CD14-positive monocyte (primary cell): ENCODE measurements around the gene C1QC. TPM values are rescaled to one million over a fixed set of nuclear protein-coding genes. Genes with fewer than 3 reads are reported as not detected.

Experiments
- DNase-seq, 3 donors: peaks; one replicate each; pipeline ENCODE4 v3.0.0-alpha.2; 2011 to 2022
- H2AFZ ChIP-seq: 2 replicates; pipeline ENCODE4 v1.6.0; 2012; ENCODE audit warnings: mild to moderate bottlenecking, low read depth, low read length, inconsistent platforms; ENCODE audit not compliant: insufficient read depth, poor library complexity, severe bottlenecking
- H3K27ac ChIP-seq, 2 donors: 1 replicate in 1 of 2; 2 replicates in 1 of 2; pipeline ENCODE4 v1.5.1; 2012 to 2013; ENCODE audit warnings: low read length in 2 of 2, control low read depth in 1 of 2, inconsistent platforms in 1 of 2, low read depth in 1 of 2, mild to moderate bottlenecking in 1 of 2
- H3K27me3 ChIP-seq, 2 donors: one replicate each; pipeline versions ENCODE4 v1.6.0 to v1.6.1; 2011 to 2013; ENCODE audit warnings: low read length in 2 of 2; ENCODE audit not compliant: control insufficient read depth in 2 of 2, insufficient read depth in 2 of 2
- H3K36me3 ChIP-seq, 2 donors: replicated peaks in 1 of 2; 1 replicate in 1 of 2; 2 replicates in 1 of 2; pipeline versions ENCODE4 v1.5.1 to v1.6.1; 2012 to 2013; ENCODE audit warnings: low read length in 2 of 2, control low read depth in 1 of 2, inconsistent platforms in 1 of 2, mild to moderate bottlenecking in 1 of 2; ENCODE audit not compliant: insufficient read depth in 2 of 2, control insufficient read depth in 1 of 2
- H3K4me1 ChIP-seq, 2 donors: 1 replicate in 1 of 2; 2 replicates in 1 of 2; pipeline versions ENCODE4 v1.5.1 to v1.6.1; 2012 to 2013; ENCODE audit warnings: low read length in 2 of 2, control low read depth in 1 of 2, inconsistent platforms in 1 of 2, mild to moderate bottlenecking in 1 of 2, moderate library complexity in 1 of 2; ENCODE audit not compliant: insufficient read depth in 2 of 2, control insufficient read depth in 1 of 2
- H3K4me2 ChIP-seq: replicated peaks from 2 replicates; pipeline ENCODE3; 2012; ENCODE audit warnings: low read length, moderate library complexity, mild to moderate bottlenecking; ENCODE audit not compliant: poor library complexity, severe bottlenecking; ENCODE audit errors: extremely low read depth
- H3K4me3 ChIP-seq, 3 experiments: fragments of 200-600 bp in 1 of 3; sonication (generic) in 1 of 3; replicated peaks in 1 of 3; 1 replicate in 2 of 3; 2 replicates in 1 of 3; pipeline ENCODE4 v1.5.1; 2011 to 2013; ENCODE audit warnings: low read length in 3 of 3, mild to moderate bottlenecking in 3 of 3, control low read depth in 2 of 3, low read depth in 2 of 3, inconsistent platforms in 1 of 3, moderate library complexity in 1 of 3
- H3K79me2 ChIP-seq: 2 replicates; pipeline ENCODE4 v1.6.0; 2012; ENCODE audit warnings: mild to moderate bottlenecking, control low read depth, inconsistent platforms, low read length, moderate library complexity; ENCODE audit not compliant: insufficient read depth
- H3K9ac ChIP-seq: 2 replicates; pipeline ENCODE4 v1.6.0; 2017; ENCODE audit warnings: low read length, mild to moderate bottlenecking; ENCODE audit not compliant: insufficient read depth, poor library complexity, severe bottlenecking
- H3K9me3 ChIP-seq, 2 donors: replicated peaks in 1 of 2; 1 replicate in 1 of 2; 2 replicates in 1 of 2; pipeline versions ENCODE4 v1.5.1 to v1.6.1; 2012 to 2013; ENCODE audit warnings: low read length in 2 of 2, control low read depth in 1 of 2; ENCODE audit not compliant: control insufficient read depth in 1 of 2, insufficient read depth in 1 of 2
- H4K20me1 ChIP-seq: 2 replicates; pipeline ENCODE4 v1.6.0; 2012; ENCODE audit warnings: mild to moderate bottlenecking, low read length, control low read depth, moderate library complexity; ENCODE audit not compliant: insufficient read depth
- H3K27ac Mint-ChIP-seq, 7 donors: one replicate each; pipeline ENCODE4 v1.8.0; 2020; ENCODE audit warnings: mild to moderate bottlenecking in 7 of 7, mixed read lengths in 7 of 7, moderate library complexity in 6 of 7, inconsistent platforms in 2 of 7
- H3K27me3 Mint-ChIP-seq, 3 donors: one replicate each; pipeline ENCODE4 v1.8.0; 2021 to 2022; ENCODE audit warnings: low read depth in 3 of 3, mild to moderate bottlenecking in 3 of 3, mixed read lengths in 3 of 3, moderate library complexity in 3 of 3, inconsistent platforms in 1 of 3
- H3K36me3 Mint-ChIP-seq, 2 donors: one replicate each; pipeline ENCODE4 v1.8.0; 2020; ENCODE audit warnings: mixed read lengths in 2 of 2, inconsistent platforms in 1 of 2, mild to moderate bottlenecking in 1 of 2
- H3K4me1 Mint-ChIP-seq: one replicate; pipeline ENCODE4 v1.8.0; 2020; ENCODE audit warnings: mild to moderate bottlenecking, mixed read lengths
- H3K4me3 Mint-ChIP-seq, 2 donors: one replicate each; pipeline ENCODE4 v1.8.0; 2020; ENCODE audit warnings: mild to moderate bottlenecking in 2 of 2, mixed read lengths in 2 of 2, moderate library complexity in 1 of 2
- H3K9me3 Mint-ChIP-seq, 7 donors: one replicate each; pipeline ENCODE4 v1.8.0; 2020 to 2022; ENCODE audit warnings: mixed read lengths in 7 of 7, mild to moderate bottlenecking in 6 of 7, moderate library complexity in 6 of 7, inconsistent platforms in 2 of 7
- WGBS: methylation state at CpG from one replicate; pipeline ENCODE4 v1.1.5; 2013; ENCODE audit warnings: missing lambda C conversion rate; ENCODE audit not compliant: insufficient coverage; 5-methylcytosine and 5-hydroxymethylcytosine counted together
- intact Hi-C, 2 donors: fragments of 100-400 bp; cut with micrococcal nuclease; formaldehyde crosslinking; loops; one replicate each; pipeline versions ENCODE4 v1.15.0 to v1.15.1; 2023
- polyA plus RNA-seq, 3 donors: library from polyadenylated mRNA; depleted of rRNA in 1 of 3; unstranded in 2 of 3; stranded (reverse) in 1 of 3; fragments of 300-500 nt in 2 of 3; fragments of >200 nt in 1 of 3; fragmentation: Illumina TruSeq in 2 of 3; gene quantifications; 1 replicate in 2 of 3; 2 replicates in 1 of 3; pipeline ENCODE4 v1.2.3, GENCODE V29; 2012 to 2021
- TF ChIP-seq, protein P1 (sequence below): fragments of 200-600 bp; IDR thresholded peaks from one replicate; pipeline ENCODE4 v1.8.0; 2022; ENCODE audit warnings: antibody characterized with exemption, mild to moderate bottlenecking

The C1QC gene
- polyA plus RNA-seq, 3 donors: 0.74 to 3.6 (median 0.85) TPM

DNA sequence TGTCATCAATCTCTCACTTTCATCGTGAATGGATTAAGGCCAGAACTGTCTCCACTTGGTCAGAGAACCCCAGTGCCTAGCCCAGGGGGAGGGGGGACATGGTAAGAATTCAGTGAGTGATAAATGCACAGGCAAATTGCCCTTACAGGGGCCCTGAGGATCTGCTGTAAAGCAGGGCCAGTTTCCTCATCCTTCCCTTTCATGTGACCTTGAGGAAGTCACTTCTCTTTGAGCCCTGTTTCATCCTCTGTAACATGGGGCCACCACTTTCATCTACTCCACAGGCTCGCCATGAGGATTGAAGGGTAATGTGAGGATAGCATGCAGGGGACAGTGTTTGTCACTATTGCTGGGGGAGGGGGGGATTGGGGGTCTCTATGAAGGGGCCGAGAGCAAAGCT is 35.1 kb upstream of the C1QC start:
- Histone ChIP-seq H3K9me3 (no peaks in the 10 kb centered on the region), H3K27me3 (peaks cover 0 to 3% of the 10 kb centered on the region in 2 donors), H3K4me3 (no peak overlapping the region), H4K20me1 (no peaks in the 10 kb centered on the region), H3K9ac (no peak overlapping the region), H3K27ac (no peak overlapping the region), H3K36me3 (no peaks in the 10 kb centered on the region), H2AFZ (no peak overlapping the region), H3K4me2 (no peak overlapping the region), H3K4me1 (no peaks in the 10 kb centered on the region), H3K79me2 (no peaks in the 10 kb centered on the region)
- Mint-ChIP-seq H3K9me3 (no peaks in the 10 kb centered on the region), H3K27me3 (peaks cover 13 to 28% (median 23%) of the 10 kb centered on the region in 3 donors), H3K4me1 (no peaks in the 10 kb centered on the region), H3K4me3 (no peak overlapping the region), H3K27ac (no peak overlapping the region), H3K36me3 (no peaks in the 10 kb centered on the region)
- TF ChIP-seq, protein P1, sequence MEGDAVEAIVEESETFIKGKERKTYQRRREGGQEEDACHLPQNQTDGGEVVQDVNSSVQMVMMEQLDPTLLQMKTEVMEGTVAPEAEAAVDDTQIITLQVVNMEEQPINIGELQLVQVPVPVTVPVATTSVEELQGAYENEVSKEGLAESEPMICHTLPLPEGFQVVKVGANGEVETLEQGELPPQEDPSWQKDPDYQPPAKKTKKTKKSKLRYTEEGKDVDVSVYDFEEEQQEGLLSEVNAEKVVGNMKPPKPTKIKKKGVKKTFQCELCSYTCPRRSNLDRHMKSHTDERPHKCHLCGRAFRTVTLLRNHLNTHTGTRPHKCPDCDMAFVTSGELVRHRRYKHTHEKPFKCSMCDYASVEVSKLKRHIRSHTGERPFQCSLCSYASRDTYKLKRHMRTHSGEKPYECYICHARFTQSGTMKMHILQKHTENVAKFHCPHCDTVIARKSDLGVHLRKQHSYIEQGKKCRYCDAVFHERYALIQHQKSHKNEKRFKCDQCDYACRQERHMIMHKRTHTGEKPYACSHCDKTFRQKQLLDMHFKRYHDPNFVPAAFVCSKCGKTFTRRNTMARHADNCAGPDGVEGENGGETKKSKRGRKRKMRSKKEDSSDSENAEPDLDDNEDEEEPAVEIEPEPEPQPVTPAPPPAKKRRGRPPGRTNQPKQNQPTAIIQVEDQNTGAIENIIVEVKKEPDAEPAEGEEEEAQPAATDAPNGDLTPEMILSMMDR: no peak
- intact Hi-C loops: no loop called here
- no peak for DNase-seq
- WGBS: no CpG with 5 or more reads among the region's 3 CpGs

GRCh38 chr1:22609291-22609690 is 34.1 kb upstream of the C1QC start:
- no peak for DNase-seq
- no peaks in the 10 kb centered on the region for H3K4me1 ChIP-seq
- 40% methylated on average over 3 of the region's 6 CpGs for WGBS
- peaks cover 0 to 3% of the 10 kb centered on the region in 2 donors for H3K27me3 ChIP-seq
- H3K27me3 Mint-ChIP-seq: peaks cover 13 to 28% (median 23%) of the 10 kb centered on the region in 3 donors
- H3K4me1 Mint-ChIP-seq: no peaks in the 10 kb centered on the region
- no peak overlapping the region for H3K9ac ChIP-seq
- no peaks in the 10 kb centered on the region for H3K36me3 Mint-ChIP-seq
- H3K36me3 ChIP-seq: no peaks in the 10 kb centered on the region
- no peak overlapping the region for H3K4me3 ChIP-seq
- H3K27ac ChIP-seq: no peak overlapping the region
- no peak overlapping the region for H3K4me2 ChIP-seq
- H3K4me3 Mint-ChIP-seq: no peak overlapping the region
- H3K9me3 ChIP-seq: no peaks in the 10 kb centered on the region
- no peak overlapping the region for H2AFZ ChIP-seq
- H3K9me3 Mint-ChIP-seq: no peaks in the 10 kb centered on the region
- H4K20me1 ChIP-seq: no peaks in the 10 kb centered on the region
- intact Hi-C loops: no loop called here
- TF ChIP-seq, protein P1: no peak
- peak overlapping the region in 1 of 7 donors; percentile 25 for H3K27ac Mint-ChIP-seq
- no peaks in the 10 kb centered on the region for H3K79me2 ChIP-seq
